Right lobe of liver (tissue), 6 donors: ENCODE results near the gene LRRC59. TPM values are rescaled to one million over a fixed set of nuclear protein-coding genes. Genes with fewer than 3 reads are reported as not detected.

Source experiments
- ATAC-seq, 4 donors: fragments of 200-7000 bp; cut with Tn5 transposase; one replicate each; pipeline ENCODE4 v1.9.1; 2020; ENCODE audit warnings: mild to moderate bottlenecking in 4 of 4, moderate library complexity in 4 of 4
- DNase-seq, 3 donors: peaks; one replicate each; pipeline ENCODE4 v3.0.0-alpha.2; 2020
- H3K27ac ChIP-seq, 3 donors: fragments of 200-600 bp; one replicate each; pipeline ENCODE4 v1.8.0; 2022
- H3K27me3 ChIP-seq, 2 donors: fragments of 200-600 bp; one replicate each; pipeline ENCODE4 v1.8.0; 2022
- H3K36me3 ChIP-seq, 4 donors: fragments of 200-600 bp; sonication (generic) in 1 of 4; one replicate each; pipeline versions ENCODE4 v1.5.1 to v1.8.0; 2017 to 2022; ENCODE audit warnings: control low read depth in 1 of 4
- H3K4me1 ChIP-seq, 4 donors: fragments of 200-600 bp; sonication (generic) in 1 of 4; one replicate each; pipeline versions ENCODE4 v1.5.1 to v1.8.0; 2017 to 2022; ENCODE audit warnings: control low read depth in 1 of 4
- H3K4me3 ChIP-seq, 3 donors: fragments of 200-600 bp; one replicate each; pipeline ENCODE4 v1.8.0; 2022
- H3K9me3 ChIP-seq, 4 donors: fragments of 200-600 bp; sonication (generic) in 1 of 4; one replicate each; pipeline versions ENCODE4 v1.5.1 to v1.8.0; 2017 to 2022; ENCODE audit warnings: control low read depth in 1 of 4
- CTCF ChIP-seq, 4 donors: fragments of 200-600 bp in 3 of 4; fragments of 450-650 bp in 1 of 4; IDR thresholded peaks; one replicate each; pipeline versions ENCODE4 v1.5.1 to v1.8.0; 2016 to 2022; ENCODE audit warnings: antibody characterized with exemption in 4 of 4, mild to moderate bottlenecking in 2 of 4
- POLR2A ChIP-seq: fragments of 450-650 bp; IDR thresholded peaks from one replicate; pipeline ENCODE4 v1.6.1; 2017; ENCODE audit warnings: antibody characterized with exemption, mild to moderate bottlenecking
- WGBS: methylation state at CpG from one replicate; pipeline ENCODE4 v1.1.6; 2018; ENCODE audit warnings: low coverage, low lambda C conversion rate; ENCODE audit not compliant: insufficient coverage; ENCODE audit errors: missing lambda C conversion rate; 5-methylcytosine and 5-hydroxymethylcytosine counted together
- intact Hi-C, 2 donors: fragments of 100-400 bp; cut with DNase I; formaldehyde crosslinking; loops; one replicate each; pipeline versions ENCODE4 v1.11.2 to v1.14.1; 2022
- total RNA-seq, 6 experiments: library from RNA; depleted of rRNA in 2 of 6; stranded (reverse); fragments of >200 nt in 2 of 6; fragmentation: NEBNext Ultra II Directional in 3 of 6; extraction: Animal tissue kit (Norgen Biotek cat#: 25700) in 3 of 6; gene quantifications; one replicate each; pipeline versions ENCODE4 v1.1.0 to v1.2.4, GENCODE V29; 2016 to 2023
- donor health status: DM: no; HTN: yes; CAD: no.
- donor health status: DM: no; HTN: no; CAD: no.
- donor health status: DM: no; HTN: no; CAD: no.
- donor health status: DM: no; HTN: yes; CAD: no.
- donor health status: DM: no; HTN: yes; CAD: no.

LRRC59 gene
- total RNA-seq, 6 experiments from 2014 or later = 36.0 to 125 (median 64.0) TPM

GRCh38 chr17:50424246-50424995, 27.1 kb upstream of the LRRC59 start:
- no peak for DNase-seq
- no peaks in the 10 kb centered on the region for H3K36me3 ChIP-seq
- intact Hi-C loops = no loop called here
- peaks cover 0 to 55% (median 22%) of the 10 kb centered on the region in 4 donors for H3K4me1 ChIP-seq
- H3K4me3 ChIP-seq = no peak overlapping the region
- no peaks in the 10 kb centered on the region for H3K9me3 ChIP-seq
- TF ChIP-seq CTCF (IDR thresholded peaks at IDR 0.05) (no peak), POLR2A (no peak)
- 0% methylated on average over 1 of the region's 9 CpGs for WGBS
- no peak overlapping the region for H3K27ac ChIP-seq
- no peaks in the 10 kb centered on the region for H3K27me3 ChIP-seq
- ATAC-seq = no peak

GRCh38 chr17:50423553-50424159, 26.3 kb upstream of the LRRC59 start:
- Histone ChIP-seq H3K9me3 (no peaks in the 10 kb centered on the region), H3K4me1 (peaks cover 0 to 49% (median 18%) of the 10 kb centered on the region in 4 donors), H3K36me3 (no peaks in the 10 kb centered on the region), H3K27me3 (no peaks in the 10 kb centered on the region), H3K27ac (no peak overlapping the region), H3K4me3 (no peak overlapping the region)
- ATAC-seq (no peak), DNase-seq (peak in 1 of 3 donors; percentile 30)
- TF ChIP-seq CTCF (IDR thresholded peaks at IDR 0.05) (no peak), POLR2A (no peak)
- intact Hi-C loops = no loop called here
- WGBS = 65% methylated on average over 6 of the region's 6 CpGs

- Histone ChIP-seq H3K36me3 (no peaks in the 10 kb centered on the region), H3K27ac (no peak overlapping the region), H3K27me3 (no peaks in the 10 kb centered on the region), H3K4me3 (no peak overlapping the region), H3K9me3 (no peaks in the 10 kb centered on the region), H3K4me1 (peaks cover 0 to 40% (median 14%) of the 10 kb centered on the region in 4 donors)
- no peak for TF ChIP-seq POLR2A
- no peak for TF ChIP-seq CTCF (IDR thresholded peaks at IDR 0.05)
- no peak for DNase-seq
- ATAC-seq = no peak
- 68% methylated on average over 2 of the region's 2 CpGs for WGBS
- intact Hi-C loops = no loop called here
These were observed 25.4 kb upstream of the LRRC59 start for GRCh38 chr17:50422738-50423137.

- H3K4me3 ChIP-seq = peak overlapping the region in 2 of 3 donors; percentile 38 to 41
- 10% methylated on average over 3 of the region's 3 CpGs for WGBS
- H3K9me3 ChIP-seq = no peaks in the 10 kb centered on the region
- H3K36me3 ChIP-seq = no peaks in the 10 kb centered on the region
- TF ChIP-seq POLR2A (no peak), CTCF (IDR thresholded peaks at IDR 0.05) (no peak)
- no peaks in the 10 kb centered on the region for H3K27me3 ChIP-seq
- DNase-seq (no peak), ATAC-seq (peak in 3 of 4 donors; percentile 20 to 42 (median 36))
- peaks cover 0 to 33% (median 10%) of the 10 kb centered on the region in 4 donors for H3K4me1 ChIP-seq
- intact Hi-C loops = no loop called here
- peak overlapping the region; percentile 14 to 77 (median 61) for H3K27ac ChIP-seq
These were observed 24.2 kb upstream of the LRRC59 start for GRCh38 chr17:50421308-50422051.
